ENCODE results near the gene NRARP.

The NRARP gene

DNA sequence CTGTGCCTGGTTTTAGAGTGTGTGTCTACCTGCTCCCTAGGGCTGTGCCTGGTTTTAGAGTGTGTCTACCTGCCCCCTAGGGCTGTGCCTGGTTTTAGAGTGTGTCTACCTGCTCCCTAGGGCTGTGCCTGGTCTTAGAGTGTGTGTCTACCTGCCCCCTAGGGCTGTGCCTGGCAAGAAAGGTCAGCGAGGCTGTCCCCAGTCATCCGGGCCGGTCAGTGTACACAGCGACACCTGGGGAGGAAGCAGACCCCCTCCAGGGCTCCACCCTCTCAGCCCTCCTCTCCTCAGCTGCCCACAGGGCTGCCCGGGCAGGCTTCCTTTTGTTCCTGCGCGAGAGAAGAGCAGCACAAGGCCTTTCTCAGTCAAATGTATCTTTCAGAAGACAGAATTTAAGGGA lies 4.1 kb downstream of the NRARP start:
- POLR2A ChIA-PET = interaction anchor here (0.6 to 1.9 kb wide), 4 partner anchors 11 to 147 kb away, joined by 3 to 11 read pairs (median 4); partner anchors contain the start of genes NELFB and TUBB4B

DNA sequence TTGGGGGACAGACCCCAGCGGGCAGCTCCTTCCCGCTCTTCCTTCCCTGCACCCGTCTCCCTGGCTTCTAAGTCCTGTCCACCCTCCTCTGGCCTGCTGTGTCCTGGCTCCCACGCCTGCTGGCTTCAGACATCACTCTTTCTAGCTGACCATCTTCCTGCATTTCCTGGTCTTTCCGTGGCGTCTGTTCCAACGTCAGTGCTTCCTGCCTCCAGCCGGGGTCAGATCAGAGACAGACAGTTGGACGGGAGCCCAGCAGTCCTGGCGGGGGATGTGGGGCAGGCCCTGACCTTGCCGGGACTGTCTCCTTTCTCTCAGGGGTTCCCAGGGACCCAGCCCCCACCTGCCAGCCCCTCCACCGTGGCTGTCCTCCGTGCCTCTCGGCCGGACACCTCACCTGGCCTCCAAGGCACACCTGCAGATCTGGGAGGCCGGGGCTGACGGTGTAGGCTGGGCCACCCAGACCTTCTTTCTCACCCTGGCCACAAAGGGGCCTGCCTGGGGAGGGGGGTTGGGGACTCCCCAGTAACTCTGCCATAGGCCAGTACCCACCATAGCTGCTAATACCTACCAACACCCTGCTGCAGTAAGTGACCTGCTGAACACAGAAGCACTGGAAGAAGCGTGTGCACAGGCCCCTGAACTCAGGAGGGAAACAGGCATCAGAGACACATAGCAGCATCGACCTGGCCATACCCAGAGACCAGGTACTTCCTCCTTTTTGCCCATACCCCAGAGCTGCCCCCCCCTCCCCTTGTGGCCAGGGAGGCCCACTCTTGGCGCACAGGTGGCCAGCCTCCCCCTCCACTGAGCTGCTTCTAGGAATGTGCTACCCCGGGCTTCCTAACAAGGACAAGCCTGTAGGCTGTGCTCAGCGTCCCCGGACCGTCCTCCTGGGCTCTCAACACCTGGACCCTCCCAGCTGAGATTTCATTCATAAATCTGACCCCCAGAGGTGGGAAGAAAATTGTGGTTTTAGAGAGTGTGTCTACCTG lies 5.1 kb downstream of the NRARP start:
- no peaks in the 10 kb centered on the region for H3K9me3 ChIP-seq (ENCODE audit: control insufficient read depth, insufficient read depth, low read depth, low read length)
- no peak overlapping the region for H3K4me3 ChIP-seq (ENCODE audit: low read depth, low read length)
- TF ChIP-seq ZNF768 (tag by site-specific recombination; IDR thresholded peaks at IDR 0.05) (0 out of 2 replicates have a peak, but pooled peaks have one; percentile 39), ZNF670 (tag by site-specific recombination; IDR thresholded peaks at IDR 0.05; ENCODE audit: low read depth) (no peak), PRDM1 (tag by site-specific recombination; IDR thresholded peaks at IDR 0.05) (no peak), SP2 (tag by site-specific recombination; IDR thresholded peaks at IDR 0.05) (0 out of 2 replicates have a peak, but pooled peaks have one; percentile 7), KLF1 (tag by site-specific recombination; IDR thresholded peaks at IDR 0.05) (no peak), GLIS1 (tag by site-specific recombination; IDR thresholded peaks at IDR 0.05) (peak; percentile 70), GLI4 (tag by site-specific recombination; IDR thresholded peaks at IDR 0.05) (0 out of 2 replicates have a peak, but pooled peaks have one; percentile 6)
- no peaks in the 10 kb centered on the region for H3K36me3 ChIP-seq (ENCODE audit: control insufficient read depth in 2 of 2, insufficient read depth in 1 of 2, low read length in 2 of 2)
- H3K4me1 ChIP-seq (ENCODE audit: control insufficient read depth, insufficient read depth, low read length) = peaks cover 10% of the 10 kb centered on the region
- H3K27ac ChIP-seq (ENCODE audit: extremely low read depth, low read depth, low read length) = no peak overlapping the region
- ChIA-PET CTCF (interaction anchor here (0.6 to 4.9 kb wide), 6 partner anchors 10 to 251 kb away, joined by 3 to 21 read pairs (median 4); partner anchors contain the start of genes EXD3, NELFB, NOXA1 and NPDC1), POLR2A (interaction anchor here (0.5 to 1.1 kb wide), 4 partner anchors 42 to 165 kb away, joined by 3 to 7 read pairs (median 4); partner anchors contain the start of genes EXD3, NELFB, NOXA1 and TUBB4B)

More for the DNA sequence above, 4.1 kb downstream of the NRARP start:
- Histone ChIP-seq H3K27ac (ENCODE audit: extremely low read depth, low read depth, low read length) (no peak overlapping the region), H3K4me3 (ENCODE audit: low read depth, low read length) (no peak overlapping the region), H3K4me1 (ENCODE audit: control insufficient read depth, insufficient read depth, low read length) (peaks cover 15% of the 10 kb centered on the region), H3K36me3 (ENCODE audit: control insufficient read depth in 2 of 2, insufficient read depth in 1 of 2, low read length in 2 of 2) (no peaks in the 10 kb centered on the region), H3K9me3 (ENCODE audit: control insufficient read depth, insufficient read depth, low read depth, low read length) (no peaks in the 10 kb centered on the region)
- TF ChIP-seq ZFHX2 (tag by site-specific recombination; conservative IDR thresholded peaks at IDR 0.05) (no peak), ZNF223 (tag by site-specific recombination; IDR thresholded peaks at IDR 0.05) (no peak), ZNF335 (tag by site-specific recombination; conservative IDR thresholded peaks at IDR 0.05) (no peak), ZIC2 (tag by site-specific recombination; IDR thresholded peaks at IDR 0.05) (peak; percentile 54), ZFP41 (tag by site-specific recombination; IDR thresholded peaks at IDR 0.05; ENCODE audit: borderline replicate concordance) (no peak), REPIN1 (tag by site-specific recombination; IDR thresholded peaks at IDR 0.05; ENCODE audit: low read depth) (no peak), GLIS2 (tag by site-specific recombination; IDR thresholded peaks at IDR 0.05) (peak; percentile 31), ZNF16 (tag by site-specific recombination; IDR thresholded peaks at IDR 0.05; ENCODE audit: low read depth) (no peak), ZNF670 (tag by site-specific recombination; IDR thresholded peaks at IDR 0.05; ENCODE audit: low read depth) (no peak), ZSCAN23 (tag by site-specific recombination; IDR thresholded peaks at IDR 0.05) (no peak), ZNF184 (tag by site-specific recombination; IDR thresholded peaks at IDR 0.05) (no peak), KLF1 (tag by site-specific recombination; IDR thresholded peaks at IDR 0.05) (no peak), ZNF626 (tag by site-specific recombination; IDR thresholded peaks at IDR 0.05) (no peak), GLIS1 (tag by site-specific recombination; IDR thresholded peaks at IDR 0.05) (peak; percentile 27), ZNF555 (tag by site-specific recombination; conservative IDR thresholded peaks at IDR 0.05) (no peak), ZNF248 (tag by site-specific recombination; IDR thresholded peaks at IDR 0.05) (no peak), ZNF501 (tag by site-specific recombination; IDR thresholded peaks at IDR 0.05) (no peak), ZNF660 (tag by site-specific recombination; IDR thresholded peaks at IDR 0.05) (no peak), ZNF18 (tag by site-specific recombination; IDR thresholded peaks at IDR 0.05) (no peak), ZNF707 (tag by site-specific recombination; IDR thresholded peaks at IDR 0.05) (no peak), ZBTB48 (tag by site-specific recombination; IDR thresholded peaks at IDR 0.05) (peak; percentile 76)
- TF ChIP-seq, protein P1, sequence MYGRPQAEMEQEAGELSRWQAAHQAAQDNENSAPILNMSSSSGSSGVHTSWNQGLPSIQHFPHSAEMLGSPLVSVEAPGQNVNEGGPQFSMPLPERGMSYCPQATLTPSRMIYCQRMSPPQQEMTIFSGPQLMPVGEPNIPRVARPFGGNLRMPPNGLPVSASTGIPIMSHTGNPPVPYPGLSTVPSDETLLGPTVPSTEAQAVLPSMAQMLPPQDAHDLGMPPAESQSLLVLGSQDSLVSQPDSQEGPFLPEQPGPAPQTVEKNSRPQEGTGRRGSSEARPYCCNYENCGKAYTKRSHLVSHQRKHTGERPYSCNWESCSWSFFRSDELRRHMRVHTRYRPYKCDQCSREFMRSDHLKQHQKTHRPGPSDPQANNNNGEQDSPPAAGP (tag by site-specific recombination; IDR thresholded peaks at IDR 0.05) = no peak
- CTCF ChIA-PET = interaction anchor here (0.6 to 4.9 kb wide), 3 partner anchors 11 to 61 kb away, joined by 4 to 21 read pairs (median 4); no protein-coding TSS in a partner anchor
